AG20443 (cell line): ENCODE data around the gene HIVEP3.

Experiments
- DNase-seq: peaks from one replicate; pipeline ENCODE4 v3.0.0; 2012; ENCODE audit warnings: low spot score, mixed read lengths

Gene HIVEP3

DNA sequence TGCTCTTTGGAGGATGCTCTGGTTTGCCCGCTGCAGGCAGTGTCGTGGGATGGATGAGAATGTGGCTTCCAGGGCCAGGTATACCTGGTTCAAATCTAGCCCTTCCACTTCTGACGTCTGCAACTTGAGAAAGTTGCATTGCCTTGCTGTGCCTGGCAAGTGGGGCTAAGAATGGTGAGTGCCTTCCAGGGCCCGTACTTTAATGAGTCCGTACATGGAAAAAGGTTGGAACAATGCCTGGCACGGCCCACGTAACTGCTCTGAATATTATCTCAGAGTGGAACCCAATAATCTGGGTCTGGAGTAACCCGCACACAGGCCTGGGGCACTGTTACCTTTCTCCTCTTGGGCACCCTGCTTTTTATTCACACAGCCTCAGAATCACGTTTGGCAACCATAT, 287.6 kb downstream of the HIVEP3 start:
- no peak for DNase-seq

DNA sequence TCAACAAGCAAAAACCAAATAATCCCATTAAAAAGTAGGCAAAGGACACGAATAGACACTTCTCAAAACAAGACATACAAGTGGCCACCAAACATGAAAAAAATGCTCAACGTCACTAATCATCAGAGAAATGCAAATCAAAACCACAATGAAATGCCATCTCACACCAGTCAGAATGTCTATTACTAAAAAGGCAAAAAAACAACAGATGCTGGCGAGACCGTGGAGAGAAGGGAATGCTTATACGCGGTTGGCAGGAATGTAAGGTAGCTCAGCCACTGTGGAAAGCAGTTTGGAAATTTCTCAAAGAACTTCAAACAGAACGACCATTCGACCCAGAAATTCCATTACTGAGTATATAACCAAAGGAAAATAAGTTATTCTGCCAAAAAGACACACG, 289.2 kb downstream of the HIVEP3 start:
- DNase-seq: peak; percentile 56

GRCh38 chr1:41629141-41629540, 289.6 kb downstream of the HIVEP3 start:
- no peak for DNase-seq

DNA sequence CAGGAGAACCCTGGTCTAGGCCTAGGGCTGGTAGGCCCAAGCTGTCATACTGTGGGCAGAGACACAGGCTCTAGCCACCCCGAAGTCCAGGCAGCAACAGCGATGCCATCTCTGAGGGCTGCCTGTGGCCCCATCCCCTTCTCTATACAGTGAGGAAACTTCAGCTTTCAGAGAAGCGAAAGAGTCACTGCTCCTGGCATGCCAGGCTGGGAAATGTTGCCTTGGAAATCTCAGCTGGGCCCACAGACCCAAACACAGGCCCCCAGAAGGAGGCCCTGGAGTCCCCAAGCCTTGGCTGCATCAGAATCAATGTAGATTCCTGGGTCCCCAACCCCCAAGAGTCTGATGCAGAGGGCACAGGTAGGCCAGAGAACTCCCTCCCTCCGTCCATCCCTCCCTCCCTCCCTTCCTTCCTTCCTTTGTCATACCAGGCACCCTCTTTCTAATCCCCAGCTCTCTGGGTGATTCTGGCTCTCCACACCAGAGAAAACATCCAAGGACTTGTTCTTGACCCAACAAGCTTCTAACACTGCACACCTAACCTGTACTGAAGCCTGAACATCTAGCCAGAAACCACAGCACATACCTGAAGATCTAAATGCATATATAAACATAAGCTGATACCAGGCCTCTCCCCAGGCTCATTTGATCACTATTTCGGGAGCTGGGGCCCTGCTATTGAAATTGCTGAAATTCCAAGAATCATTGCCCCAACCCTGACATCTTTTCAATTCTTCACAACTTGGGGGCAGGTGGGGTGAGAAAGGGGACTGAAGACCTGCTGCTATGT, 291.0 kb downstream of the HIVEP3 start:
- no peak for DNase-seq

DNA sequence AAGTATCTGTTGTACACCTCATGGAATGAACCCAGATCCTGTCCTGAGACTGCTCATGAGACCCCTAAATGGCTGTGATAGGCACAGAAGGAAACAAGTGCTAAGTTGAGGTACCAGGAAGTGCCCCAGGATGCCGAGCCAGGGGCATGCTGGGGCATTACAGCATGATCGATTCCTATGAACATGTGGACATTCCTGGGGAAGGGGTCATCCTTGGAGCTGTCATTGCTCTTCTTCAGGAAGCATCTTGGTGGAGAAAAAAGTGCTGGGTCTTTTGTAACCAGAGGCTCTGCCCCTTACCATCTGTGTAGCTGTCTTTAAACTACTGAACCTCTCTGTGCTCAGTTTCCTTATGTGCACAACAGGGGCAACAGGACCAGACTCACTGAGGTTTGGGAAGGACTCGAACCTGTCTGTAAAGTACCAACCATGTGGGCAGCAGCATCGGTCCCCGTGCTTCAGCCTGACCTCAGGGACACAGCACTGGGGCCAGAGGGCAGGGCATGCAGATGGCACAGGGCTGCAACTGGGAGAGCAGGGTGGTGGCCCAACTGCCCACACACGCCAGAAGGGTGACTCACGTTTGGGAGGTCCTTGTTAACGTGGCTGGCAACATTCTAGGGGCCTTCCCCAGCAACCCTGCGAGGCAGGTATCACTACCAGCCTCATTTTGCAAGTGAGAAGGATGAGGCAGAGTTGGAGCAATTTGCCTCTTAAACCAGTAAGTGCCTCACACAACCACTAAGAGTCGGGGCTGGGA, 291.9 kb downstream of the HIVEP3 start:
- peak; percentile 45 for DNase-seq

DNA sequence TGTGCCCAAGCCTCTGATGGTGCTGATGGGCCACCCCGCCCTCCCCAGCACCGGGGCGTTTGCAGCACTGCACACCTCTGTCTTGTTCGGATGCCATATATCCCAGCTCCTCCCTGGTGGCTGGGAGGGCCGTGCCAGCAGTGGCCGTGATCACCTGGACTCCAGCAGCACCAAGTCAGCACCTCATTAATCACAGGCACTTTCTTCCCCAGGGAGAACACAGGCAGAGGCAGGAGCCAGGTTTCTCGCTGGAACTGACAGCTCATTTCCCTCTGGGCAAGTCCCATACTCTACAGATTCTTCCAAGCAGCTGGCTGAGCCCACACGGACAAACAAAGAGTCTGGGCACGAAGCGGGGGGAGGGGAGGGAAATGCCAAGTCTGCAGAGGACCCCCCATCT, 292.6 kb downstream of the HIVEP3 start:
- no peak for DNase-seq

DNA sequence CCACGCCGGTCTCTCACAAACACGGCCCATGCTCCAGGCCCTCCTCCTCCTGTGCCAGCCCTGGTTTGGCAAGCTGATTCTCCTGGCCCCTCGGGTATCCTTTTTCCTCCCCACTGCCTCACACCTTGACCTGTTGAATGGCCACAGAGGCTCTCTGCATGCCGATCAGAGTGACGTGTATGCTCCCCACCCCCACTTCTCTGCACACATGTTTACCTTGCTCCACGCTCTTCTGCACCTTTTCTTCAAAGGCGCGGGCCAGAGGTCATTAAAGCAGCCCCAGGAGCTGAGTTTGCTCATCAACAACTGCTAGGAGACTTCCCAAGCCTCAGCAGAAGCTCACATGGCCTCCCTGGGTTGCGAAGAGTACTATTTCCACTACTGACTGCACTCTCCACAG, 295.0 kb downstream of the HIVEP3 start:
- no peak for DNase-seq

GRCh38 chr1:41622859-41623732, 295.6 kb downstream of the HIVEP3 start:
- no peak for DNase-seq

GRCh38 chr1:41622402-41622801, 296.3 kb downstream of the HIVEP3 start:
- DNase-seq: no peak

GRCh38 chr1:41621791-41622190, 296.9 kb downstream of the HIVEP3 start:
- DNase-seq: no peak

DNA sequence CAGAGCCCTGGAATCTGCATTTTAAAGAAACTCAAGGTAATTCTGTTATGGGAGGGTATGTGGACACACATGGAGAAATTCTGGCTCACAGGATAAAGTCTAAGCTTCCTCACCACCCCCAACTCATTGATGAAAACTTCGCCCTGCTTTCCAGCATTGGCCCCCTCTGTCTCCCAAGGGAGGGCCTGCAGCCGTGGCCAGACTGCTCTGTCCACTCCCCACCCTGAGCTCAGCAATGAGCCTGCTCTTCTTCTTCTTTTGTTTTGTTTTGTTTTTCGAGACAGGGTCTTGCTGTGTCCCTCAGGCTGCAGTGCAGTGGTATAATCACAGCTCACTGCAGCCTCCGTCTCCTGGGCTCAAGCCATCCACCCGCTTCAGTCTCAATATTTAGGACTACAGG, 297.5 kb downstream of the HIVEP3 start:
- DNase-seq: no peak

DNA sequence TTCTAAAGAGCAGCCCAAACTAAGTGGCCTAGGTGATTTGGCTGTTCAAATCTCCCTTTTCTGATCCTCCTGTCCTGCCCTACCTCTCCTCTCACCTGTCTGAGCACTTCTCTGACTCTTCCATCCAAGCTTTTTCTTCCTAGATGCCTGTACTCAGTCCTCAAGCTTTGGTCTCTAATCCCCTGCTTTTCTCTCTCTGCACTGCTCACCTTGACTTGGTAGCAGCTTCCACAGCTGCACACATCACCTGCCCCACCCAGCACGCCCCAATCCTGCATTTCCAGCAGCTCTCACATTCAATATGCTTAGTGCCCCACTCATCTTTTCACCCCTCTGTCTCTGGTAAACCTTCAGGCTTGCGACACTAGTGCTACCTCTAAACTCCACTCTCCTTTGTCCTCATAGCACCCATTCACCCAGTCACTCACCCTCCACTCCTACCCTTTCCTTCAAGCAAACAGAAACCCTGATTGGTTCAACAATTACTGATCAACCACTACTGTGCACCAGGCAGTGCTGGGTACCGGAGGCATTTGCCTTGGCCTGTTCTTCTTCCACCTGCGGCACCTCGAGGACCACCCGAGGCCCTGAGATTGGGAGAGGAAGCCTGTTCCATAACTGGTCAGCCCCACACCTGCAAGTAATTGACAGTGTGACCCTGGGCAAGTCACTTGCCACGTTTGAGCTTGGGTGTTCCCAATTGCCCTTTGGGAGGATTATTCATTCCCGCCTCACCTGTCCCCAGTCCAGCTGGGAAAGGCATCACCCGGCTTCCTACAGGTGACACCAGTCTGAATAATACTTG, 298.2 kb downstream of the HIVEP3 start:
- no peak for DNase-seq

DNA sequence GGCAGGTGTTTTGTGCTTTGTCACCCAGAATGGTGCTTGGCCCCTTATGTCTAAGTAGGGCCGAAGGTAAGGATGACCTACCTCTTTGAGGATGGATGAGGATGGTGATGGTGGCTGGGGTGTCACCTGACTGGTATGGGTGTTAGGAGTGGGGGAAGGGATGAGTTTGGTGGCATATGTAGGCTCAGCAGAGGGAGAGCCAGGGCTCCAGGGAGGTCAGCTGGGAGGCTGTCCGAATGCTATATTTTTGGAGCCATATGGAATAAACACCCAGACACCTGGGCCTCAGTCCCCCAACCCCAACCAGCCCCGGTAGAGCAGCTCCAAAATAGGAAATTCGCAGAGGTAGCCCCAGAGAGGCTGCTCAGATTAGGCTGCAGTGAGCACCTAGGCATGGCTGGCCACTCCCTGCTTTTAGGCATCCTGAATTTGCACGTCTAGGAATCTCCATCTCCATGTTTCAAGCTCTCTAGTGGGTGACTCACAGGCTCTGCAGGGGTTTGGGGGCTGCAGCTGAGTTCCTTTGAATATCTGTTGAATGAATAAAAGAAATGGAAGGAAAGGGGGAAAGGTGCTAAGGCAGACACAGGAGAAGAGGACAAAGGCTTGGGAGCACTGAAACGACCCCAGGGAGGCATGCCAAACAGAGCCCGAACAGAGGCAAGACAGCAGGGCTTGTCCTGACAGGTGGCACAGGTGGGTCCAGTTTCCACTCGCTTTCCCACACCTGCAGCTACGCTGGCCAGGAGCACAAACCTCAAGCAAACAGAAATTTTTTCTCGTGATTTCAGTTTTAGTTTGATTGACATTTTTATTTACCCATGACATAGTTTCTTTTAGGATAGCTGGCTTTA, 299.0 kb downstream of the HIVEP3 start:
- no peak for DNase-seq

GRCh38 chr1:41618871-41619270, 299.9 kb downstream of the HIVEP3 start:
- no peak for DNase-seq

- DNase-seq: peak; percentile 61
These were observed 300.5 kb downstream of the HIVEP3 start for GRCh38 chr1:41618066-41618825.

GRCh38 chr1:41617336-41617735, 301.4 kb downstream of the HIVEP3 start:
- no peak for DNase-seq

GRCh38 chr1:41616563-41616962, 302.2 kb downstream of the HIVEP3 start:
- DNase-seq: no peak

DNA sequence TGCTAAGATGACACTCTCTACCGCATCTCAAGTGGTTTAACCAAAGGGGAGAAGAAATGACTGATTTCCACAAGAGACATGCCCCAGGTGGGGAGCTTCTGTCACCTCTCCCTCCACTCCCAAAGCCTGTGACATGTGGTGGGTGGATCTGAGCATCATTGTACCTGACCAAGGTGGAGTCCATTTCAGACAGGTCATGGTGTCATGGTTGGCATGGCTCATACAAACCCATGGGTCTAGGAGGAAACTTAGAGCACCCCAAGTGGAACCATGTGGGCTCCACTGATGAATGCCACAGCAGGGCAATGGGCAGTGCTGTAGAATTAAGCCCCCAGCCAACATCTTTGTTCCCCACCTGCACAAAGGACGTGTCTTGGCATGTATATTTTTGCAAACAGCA, 302.7 kb downstream of the HIVEP3 start:
- peak; percentile 2 for DNase-seq

- no peak for DNase-seq
These were observed 303.4 kb downstream of the HIVEP3 start for GRCh38 chr1:41615316-41615715.

DNA sequence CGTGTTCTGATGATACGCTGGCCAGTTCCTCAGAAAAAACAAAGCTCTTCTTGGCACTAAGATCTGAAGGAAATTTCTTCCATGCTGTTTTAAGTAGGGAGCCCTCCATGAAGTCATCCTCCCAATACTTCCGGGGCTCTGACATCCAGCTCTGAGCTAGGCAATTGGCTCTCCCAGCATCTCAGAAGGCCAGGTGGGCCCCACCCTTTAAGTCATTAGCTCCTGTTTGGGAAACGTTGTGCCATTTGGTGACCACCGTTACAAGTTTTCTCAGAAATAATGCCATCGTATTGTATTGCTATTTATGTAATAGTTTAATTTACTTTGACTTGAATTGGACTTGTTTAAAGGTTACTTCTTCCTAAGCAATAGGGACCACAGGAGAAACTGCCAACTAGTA, 303.9 kb downstream of the HIVEP3 start:
- no peak for DNase-seq
